ENCODE measurements around the gene ARHGEF26.

ARHGEF26 gene

GRCh38 chr3:154156530-154156929, 35.3 kb downstream of the ARHGEF26 start:
- DNase-seq, result no peak

GRCh38 chr3:154161806-154162205, 40.6 kb downstream of the ARHGEF26 start:
- no peak for DNase-seq

- DNase-seq, result no peak
These were observed 43.2 kb downstream of the ARHGEF26 start for GRCh38 chr3:154164387-154164786.

- no peak for DNase-seq
These were observed 48.0 kb downstream of the ARHGEF26 start for GRCh38 chr3:154168998-154169795.

GRCh38 chr3:154169796-154170110, 48.6 kb downstream of the ARHGEF26 start:
- no peak for DNase-seq

- DNase-seq, result no peak
These were observed 49.1 kb downstream of the ARHGEF26 start for GRCh38 chr3:154170300-154170699.

- DNase-seq, result no peak
These were observed 53.9 kb downstream of the ARHGEF26 start for GRCh38 chr3:154175041-154175440.

GRCh38 chr3:154176036-154176435, 54.8 kb downstream of the ARHGEF26 start:
- no peak for DNase-seq

GRCh38 chr3:154177406-154177805, 56.2 kb downstream of the ARHGEF26 start:
- no peak for DNase-seq

GRCh38 chr3:154178172-154178571, 57.0 kb downstream of the ARHGEF26 start:
- no peak for DNase-seq

GRCh38 chr3:154180836-154181691, 59.9 kb downstream of the ARHGEF26 start:
- peak; percentile 26 for DNase-seq

- no peak for DNase-seq
These were observed 61.2 kb downstream of the ARHGEF26 start for GRCh38 chr3:154182322-154182922.

- no peak for DNase-seq
These were observed 61.8 kb downstream of the ARHGEF26 start for GRCh38 chr3:154182975-154183374.

GRCh38 chr3:154184582-154184981, 63.4 kb downstream of the ARHGEF26 start:
- DNase-seq, result no peak

- DNase-seq, result no peak
These were observed 67.2 kb downstream of the ARHGEF26 start for GRCh38 chr3:154188437-154188836.

- DNase-seq, result no peak
These were observed 67.7 kb downstream of the ARHGEF26 start for GRCh38 chr3:154188846-154189245.

- no peak for DNase-seq
These were observed 70.3 kb downstream of the ARHGEF26 start for GRCh38 chr3:154191520-154191919.

GRCh38 chr3:154192225-154192624, 71.0 kb downstream of the ARHGEF26 start:
- DNase-seq, result no peak

- DNase-seq, result no peak
These were observed 71.9 kb downstream of the ARHGEF26 start for GRCh38 chr3:154193000-154193615.

GRCh38 chr3:154194877-154195276, 73.7 kb downstream of the ARHGEF26 start:
- no peak for DNase-seq

GRCh38 chr3:154195620-154196356, 74.6 kb downstream of the ARHGEF26 start:
- DNase-seq, result no peak

- DNase-seq, result no peak
These were observed 76.6 kb downstream of the ARHGEF26 start for GRCh38 chr3:154197751-154198150.

GRCh38 chr3:154209499-154209898, 88.3 kb downstream of the ARHGEF26 start:
- no peak for DNase-seq

Data from DMS79 (cell line).